ENCODE data around the gene MEIS3. TPM values are rescaled to one million over a fixed set of nuclear protein-coding genes. Genes with fewer than 3 reads are reported as not detected.
A peak's percentile ranks its signal among the peaks of the same experiment; 100 is the strongest.

MEIS3 gene
- total and polyA plus RNA-seq, 9 of the 15 experiments (the other 6 are each of a cell fraction or from before 2014, with no cell fraction given) = 0.06 to 0.80 (median 0.25) TPM; not detected in 1

DNA sequence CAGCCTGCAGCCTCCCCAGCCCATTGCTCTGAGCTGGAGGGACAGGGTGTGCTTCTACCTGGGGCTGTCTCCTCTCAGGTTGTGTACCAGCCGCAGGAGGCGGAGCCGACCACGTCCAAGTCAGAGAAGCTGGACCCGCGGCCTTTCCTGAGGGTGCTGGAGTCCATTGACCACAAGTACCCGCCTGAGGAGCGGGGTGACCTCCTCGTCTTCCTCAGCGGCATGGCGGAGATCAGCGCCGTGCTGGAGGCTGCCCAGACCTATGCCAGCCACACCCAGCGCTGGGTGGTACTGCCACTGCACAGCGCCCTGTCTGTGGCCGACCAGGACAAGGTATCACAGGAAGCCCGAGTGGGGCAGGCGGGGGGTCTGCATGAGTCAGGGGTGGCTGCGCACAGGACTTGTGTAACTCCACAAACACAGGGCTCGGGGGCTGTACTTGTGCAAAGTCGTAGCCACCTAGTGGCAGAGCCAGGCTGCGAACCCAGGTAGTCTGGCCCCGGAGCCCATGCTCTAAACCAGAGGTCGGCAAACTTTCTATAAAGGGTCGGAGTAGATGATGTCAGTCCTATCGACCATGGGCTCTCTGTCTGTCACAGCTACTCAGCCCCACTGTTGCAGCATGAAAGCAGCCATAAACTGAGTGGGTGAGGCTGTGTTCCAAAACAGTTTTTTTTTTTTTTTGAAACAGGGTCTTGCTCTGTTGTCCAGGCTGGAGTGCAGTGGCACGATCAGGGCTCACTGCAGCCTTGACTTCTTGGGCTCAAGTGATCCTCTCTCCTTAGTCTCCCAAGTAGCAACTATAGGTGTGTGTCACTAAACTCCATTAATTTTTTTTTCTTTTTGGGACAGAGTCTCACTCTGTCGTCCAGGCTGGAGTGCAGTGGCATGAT lies 61.3 kb downstream of the MEIS3 start:
- peak in 1 of 4 experiments; percentile 40 for DNase-seq (ENCODE audit: extremely low read depth in 1 of 4, low spot score in 3 of 4)
- peaks cover 21% of the 10 kb centered on the region for H3K79me2 ChIP-seq (ENCODE audit: control insufficient read depth, insufficient read depth, low read length)
- H3K9me3 ChIP-seq (replicated peaks; ENCODE audit: control insufficient read depth, insufficient read depth, low read depth, low read length) = no peaks in the 10 kb centered on the region
- no peaks in the 10 kb centered on the region for H3K9me1 ChIP-seq (ENCODE audit: control insufficient read depth, insufficient read depth, low read length)
- ATAC-seq = peak; percentile 51; the same call in 1 of the 3 replicates
- 0 out of 4 replicates have a peak overlapping the region, but pooled peaks of 1 of the 2 experiments have one; percentile 64 for H3K9ac ChIP-seq (ENCODE audit: insufficient read depth in 1 of 2, low read depth in 2 of 2, low read length in 2 of 2)
- no peak overlapping the region for H3K4me3 ChIP-seq
- 94% methylated on average over 23 of the region's 28 CpGs for WGBS (ENCODE audit: insufficient coverage, low coverage, missing lambda C conversion rate)
- H3K27ac ChIP-seq (ENCODE audit: extremely low read depth, low read depth, low read length) = no peak overlapping the region
- no TSS peak for BruUV-seq (replicated peaks)
- no peak overlapping the region for H2AFZ ChIP-seq (ENCODE audit: low read depth, low read length)
- peaks cover 0 to 15% of the 10 kb centered on the region in 2 experiments; a peak in 2 of 5 replicates for H3K4me1 ChIP-seq (replicated peaks in 1 of 2; ENCODE audit: control insufficient read depth in 2 of 2, insufficient read depth in 2 of 2, low read length in 2 of 2)
- POLR2A ChIA-PET = interaction anchor here (0.7 to 1.3 kb wide), 3 partner anchors 9 to 236 kb away, joined by 3 to 7 read pairs (median 4); partner anchors contain the start of gene DHX34
- CTCF ChIA-PET (ENCODE audit: low intra/inter-chr PET ratio) = no interaction called here
- no peaks in the 10 kb centered on the region for H3K27me3 ChIP-seq (ENCODE audit: control insufficient read depth in 2 of 2, insufficient read depth in 2 of 2, low read length in 2 of 2)
- intact Hi-C loops (cut with micrococcal nuclease) (no loop called here), in situ Hi-C loops (cut with MboI) (no loop called here)
- no peak for FAIRE-seq
- H3K36me3 ChIP-seq (ENCODE audit: control insufficient read depth, insufficient read depth, low read length) = peaks cover 92% of the 10 kb centered on the region
- TF ChIP-seq ZNF121 (CRISPR knock-in tag; conservative IDR thresholded peaks at IDR 0.05) (peak; percentile 93), RBFOX2 (IDR thresholded peaks at IDR 0.05; ENCODE audit: low read depth, low read length) (peak; percentile 41), SMC3 (conservative IDR thresholded peaks at IDR 0.05; ENCODE audit: insufficient read depth, low read depth, low read length) (0 out of 2 replicates have a peak, but pooled peaks have one; percentile 32), RAD21 (CRISPR knock-in tag; conservative IDR thresholded peaks at IDR 0.05 in 1 of 2, IDR thresholded peaks at IDR 0.05 in 1 of 2) (peak in 1 of 2 experiments; percentile 28; a peak in 2 of 4 replicates)
- TF ChIP-seq, protein P1, sequence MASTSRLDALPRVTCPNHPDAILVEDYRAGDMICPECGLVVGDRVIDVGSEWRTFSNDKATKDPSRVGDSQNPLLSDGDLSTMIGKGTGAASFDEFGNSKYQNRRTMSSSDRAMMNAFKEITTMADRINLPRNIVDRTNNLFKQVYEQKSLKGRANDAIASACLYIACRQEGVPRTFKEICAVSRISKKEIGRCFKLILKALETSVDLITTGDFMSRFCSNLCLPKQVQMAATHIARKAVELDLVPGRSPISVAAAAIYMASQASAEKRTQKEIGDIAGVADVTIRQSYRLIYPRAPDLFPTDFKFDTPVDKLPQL (IDR thresholded peaks at IDR 0.05; ENCODE audit: extremely low read depth, insufficient read length) = no peak
- TF ChIP-seq, protein P2, sequence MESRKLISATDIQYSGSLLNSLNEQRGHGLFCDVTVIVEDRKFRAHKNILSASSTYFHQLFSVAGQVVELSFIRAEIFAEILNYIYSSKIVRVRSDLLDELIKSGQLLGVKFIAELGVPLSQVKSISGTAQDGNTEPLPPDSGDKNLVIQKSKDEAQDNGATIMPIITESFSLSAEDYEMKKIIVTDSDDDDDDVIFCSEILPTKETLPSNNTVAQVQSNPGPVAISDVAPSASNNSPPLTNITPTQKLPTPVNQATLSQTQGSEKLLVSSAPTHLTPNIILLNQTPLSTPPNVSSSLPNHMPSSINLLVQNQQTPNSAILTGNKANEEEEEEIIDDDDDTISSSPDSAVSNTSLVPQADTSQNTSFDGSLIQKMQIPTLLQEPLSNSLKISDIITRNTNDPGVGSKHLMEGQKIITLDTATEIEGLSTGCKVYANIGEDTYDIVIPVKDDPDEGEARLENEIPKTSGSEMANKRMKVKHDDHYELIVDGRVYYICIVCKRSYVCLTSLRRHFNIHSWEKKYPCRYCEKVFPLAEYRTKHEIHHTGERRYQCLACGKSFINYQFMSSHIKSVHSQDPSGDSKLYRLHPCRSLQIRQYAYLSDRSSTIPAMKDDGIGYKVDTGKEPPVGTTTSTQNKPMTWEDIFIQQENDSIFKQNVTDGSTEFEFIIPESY (CRISPR knock-in tag; IDR thresholded peaks at IDR 0.05) = 0 out of 2 replicates have a peak, but pooled peaks have one; percentile 18
- TF ChIP-seq, protein P3, sequence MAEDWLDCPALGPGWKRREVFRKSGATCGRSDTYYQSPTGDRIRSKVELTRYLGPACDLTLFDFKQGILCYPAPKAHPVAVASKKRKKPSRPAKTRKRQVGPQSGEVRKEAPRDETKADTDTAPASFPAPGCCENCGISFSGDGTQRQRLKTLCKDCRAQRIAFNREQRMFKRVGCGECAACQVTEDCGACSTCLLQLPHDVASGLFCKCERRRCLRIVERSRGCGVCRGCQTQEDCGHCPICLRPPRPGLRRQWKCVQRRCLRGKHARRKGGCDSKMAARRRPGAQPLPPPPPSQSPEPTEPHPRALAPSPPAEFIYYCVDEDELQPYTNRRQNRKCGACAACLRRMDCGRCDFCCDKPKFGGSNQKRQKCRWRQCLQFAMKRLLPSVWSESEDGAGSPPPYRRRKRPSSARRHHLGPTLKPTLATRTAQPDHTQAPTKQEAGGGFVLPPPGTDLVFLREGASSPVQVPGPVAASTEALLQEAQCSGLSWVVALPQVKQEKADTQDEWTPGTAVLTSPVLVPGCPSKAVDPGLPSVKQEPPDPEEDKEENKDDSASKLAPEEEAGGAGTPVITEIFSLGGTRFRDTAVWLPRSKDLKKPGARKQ (CRISPR knock-in tag; IDR thresholded peaks at IDR 0.05) = no peak
- TF ChIP-seq, protein P4, sequence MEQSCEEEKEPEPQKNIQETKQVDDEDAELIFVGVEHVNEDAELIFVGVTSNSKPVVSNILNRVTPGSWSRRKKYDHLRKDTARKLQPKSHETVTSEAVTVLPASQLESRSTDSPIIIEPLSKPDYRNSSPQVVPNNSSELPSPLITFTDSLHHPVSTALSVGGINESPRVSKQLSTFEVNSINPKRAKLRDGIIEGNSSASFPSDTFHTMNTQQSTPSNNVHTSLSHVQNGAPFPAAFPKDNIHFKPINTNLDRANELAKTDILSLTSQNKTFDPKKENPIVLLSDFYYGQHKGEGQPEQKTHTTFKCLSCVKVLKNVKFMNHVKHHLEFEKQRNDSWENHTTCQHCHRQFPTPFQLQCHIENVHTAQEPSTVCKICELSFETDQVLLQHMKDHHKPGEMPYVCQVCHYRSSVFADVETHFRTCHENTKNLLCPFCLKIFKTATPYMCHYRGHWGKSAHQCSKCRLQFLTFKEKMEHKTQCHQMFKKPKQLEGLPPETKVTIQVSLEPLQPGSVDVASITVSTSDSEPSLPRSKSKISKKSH (CRISPR knock-in tag; IDR thresholded peaks at IDR 0.05) = no peak
- TF ChIP-seq, protein P5, sequence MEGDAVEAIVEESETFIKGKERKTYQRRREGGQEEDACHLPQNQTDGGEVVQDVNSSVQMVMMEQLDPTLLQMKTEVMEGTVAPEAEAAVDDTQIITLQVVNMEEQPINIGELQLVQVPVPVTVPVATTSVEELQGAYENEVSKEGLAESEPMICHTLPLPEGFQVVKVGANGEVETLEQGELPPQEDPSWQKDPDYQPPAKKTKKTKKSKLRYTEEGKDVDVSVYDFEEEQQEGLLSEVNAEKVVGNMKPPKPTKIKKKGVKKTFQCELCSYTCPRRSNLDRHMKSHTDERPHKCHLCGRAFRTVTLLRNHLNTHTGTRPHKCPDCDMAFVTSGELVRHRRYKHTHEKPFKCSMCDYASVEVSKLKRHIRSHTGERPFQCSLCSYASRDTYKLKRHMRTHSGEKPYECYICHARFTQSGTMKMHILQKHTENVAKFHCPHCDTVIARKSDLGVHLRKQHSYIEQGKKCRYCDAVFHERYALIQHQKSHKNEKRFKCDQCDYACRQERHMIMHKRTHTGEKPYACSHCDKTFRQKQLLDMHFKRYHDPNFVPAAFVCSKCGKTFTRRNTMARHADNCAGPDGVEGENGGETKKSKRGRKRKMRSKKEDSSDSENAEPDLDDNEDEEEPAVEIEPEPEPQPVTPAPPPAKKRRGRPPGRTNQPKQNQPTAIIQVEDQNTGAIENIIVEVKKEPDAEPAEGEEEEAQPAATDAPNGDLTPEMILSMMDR (IDR thresholded peaks at IDR 0.05 in 2 of 3, conservative IDR thresholded peaks at IDR 0.05 in 1 of 3; ENCODE audit: insufficient read depth in 2 of 3, low read depth in 1 of 3, low read length in 3 of 3) = peak; percentile 31 to 44 (median 32); a peak in 5 of 6 replicates
- no peak overlapping the region for H3K4me2 ChIP-seq (ENCODE audit: insufficient read depth, low read length)
- no peaks in the 10 kb centered on the region for H4K20me1 ChIP-seq (replicated peaks; ENCODE audit: control insufficient read depth, insufficient read depth, low read length)
